Tibial nerve (tissue), 4 donors: ENCODE results near the gene FRMD4A. TPM values are rescaled to one million over a fixed set of nuclear protein-coding genes. Genes with fewer than 3 reads are reported as not detected.
"Not testable (repeated sequence)": the region's sequence is repeated elsewhere in the genome, so short reads cannot be mapped to it uniquely, and the experiment has no call there.

Experiments used
- DNase-seq, 2 donors: peaks; one replicate each; pipeline ENCODE4 v3.0.0-alpha.2; 2019; ENCODE audit warnings: low spot score in 2 of 2
- H3K27ac ChIP-seq, 4 donors: fragments of 200-600 bp; sonication (generic) in 3 of 4; one replicate each; pipeline ENCODE4 v1.5.1; 2017 to 2019; ENCODE audit warnings: mild to moderate bottlenecking in 1 of 4
- H3K27me3 ChIP-seq, 2 donors: fragments of 200-600 bp; sonication (generic) in 1 of 2; one replicate each; pipeline versions ENCODE4 v1.5.1 to v1.6.0; 2017 to 2019
- H3K36me3 ChIP-seq, 3 donors: fragments of 200-600 bp; sonication (generic); one replicate each; pipeline ENCODE4 v1.5.1; 2018 to 2019
- H3K4me1 ChIP-seq, 4 donors: fragments of 200-600 bp; sonication (generic) in 3 of 4; one replicate each; pipeline ENCODE4 v1.5.1; 2017 to 2019
- H3K4me3 ChIP-seq, 4 donors: fragments of 200-600 bp; sonication (generic) in 3 of 4; one replicate each; pipeline ENCODE4 v1.5.1; 2017 to 2019; ENCODE audit warnings: mild to moderate bottlenecking in 1 of 4, moderate library complexity in 1 of 4
- H3K9me3 ChIP-seq, 4 donors: fragments of 200-600 bp; sonication (generic) in 3 of 4; one replicate each; pipeline ENCODE4 v1.5.1; 2017 to 2019
- EP300 ChIP-seq, 2 donors: sonication (generic); formaldehyde crosslinking; IDR thresholded peaks; one replicate each; pipeline ENCODE4 v1.6.1; 2017; ENCODE audit warnings: antibody characterized with exemption in 2 of 2, mild to moderate bottlenecking in 1 of 2
- POLR2A ChIP-seq, 2 donors: fragments of 450-650 bp; IDR thresholded peaks; one replicate each; pipeline ENCODE4 v1.6.1; 2017; ENCODE audit warnings: antibody characterized with exemption in 2 of 2, mild to moderate bottlenecking in 2 of 2, moderate library complexity in 2 of 2
- WGBS, 2 donors: methylation state at CpG; one replicate each; pipeline ENCODE4 v1.1.5; 2018; 5-methylcytosine and 5-hydroxymethylcytosine counted together
- total RNA-seq, 4 donors: library from RNA; depleted of rRNA; stranded (reverse); fragments of >200 nt; gene quantifications; one replicate each; pipeline ENCODE4 v1.1.0, GENCODE V29; 2016
- TF ChIP-seq, protein P1 (sequence below), 5 experiments: fragments of 200-600 bp in 3 of 5; fragments of 450-650 bp in 2 of 5; sonication (generic) in 3 of 5; IDR thresholded peaks; one replicate each; pipeline ENCODE4 v1.5.1; 2016 to 2019; ENCODE audit warnings: antibody characterized with exemption in 5 of 5, mild to moderate bottlenecking in 3 of 5, moderate library complexity in 2 of 5

Gene FRMD4A
- total RNA-seq, 4 donors from 2014 or later, result 39.8 to 89.7 (median 53.9) TPM

DNA sequence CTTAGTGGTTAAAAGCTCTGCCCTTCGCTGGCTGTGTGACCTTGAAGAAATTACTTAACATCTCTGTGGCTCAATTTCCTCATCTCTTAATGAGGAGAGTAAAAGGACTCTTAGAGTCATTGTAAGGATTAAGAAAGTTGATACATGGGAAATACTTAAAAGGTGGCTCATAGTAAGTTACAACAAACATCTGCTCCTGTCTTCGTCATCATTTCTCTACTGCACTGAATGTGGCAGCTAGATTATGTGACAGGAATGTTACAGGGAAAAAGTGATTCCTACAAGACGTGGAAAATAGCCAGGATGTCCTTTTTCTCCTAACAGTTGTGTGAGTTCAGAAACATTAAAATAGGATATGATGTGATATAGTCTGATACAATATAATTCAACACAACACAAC, 184.7 kb downstream of the FRMD4A start:
- Histone ChIP-seq H3K4me1 (no peaks in the 10 kb centered on the region), H3K27me3 (no peaks in the 10 kb centered on the region), H3K36me3 (no peaks in the 10 kb centered on the region), H3K27ac (no peak overlapping the region), H3K4me3 (no peak overlapping the region), H3K9me3 (no peaks in the 10 kb centered on the region)
- DNase-seq, result no peak
- WGBS, 2 donors, result 87 to 89% methylated on average over 3 of the region's 3 CpGs
- TF ChIP-seq POLR2A (IDR thresholded peaks at IDR 0.05) (no peak), EP300 (IDR thresholded peaks at IDR 0.05) (no peak)
- TF ChIP-seq, protein P1, sequence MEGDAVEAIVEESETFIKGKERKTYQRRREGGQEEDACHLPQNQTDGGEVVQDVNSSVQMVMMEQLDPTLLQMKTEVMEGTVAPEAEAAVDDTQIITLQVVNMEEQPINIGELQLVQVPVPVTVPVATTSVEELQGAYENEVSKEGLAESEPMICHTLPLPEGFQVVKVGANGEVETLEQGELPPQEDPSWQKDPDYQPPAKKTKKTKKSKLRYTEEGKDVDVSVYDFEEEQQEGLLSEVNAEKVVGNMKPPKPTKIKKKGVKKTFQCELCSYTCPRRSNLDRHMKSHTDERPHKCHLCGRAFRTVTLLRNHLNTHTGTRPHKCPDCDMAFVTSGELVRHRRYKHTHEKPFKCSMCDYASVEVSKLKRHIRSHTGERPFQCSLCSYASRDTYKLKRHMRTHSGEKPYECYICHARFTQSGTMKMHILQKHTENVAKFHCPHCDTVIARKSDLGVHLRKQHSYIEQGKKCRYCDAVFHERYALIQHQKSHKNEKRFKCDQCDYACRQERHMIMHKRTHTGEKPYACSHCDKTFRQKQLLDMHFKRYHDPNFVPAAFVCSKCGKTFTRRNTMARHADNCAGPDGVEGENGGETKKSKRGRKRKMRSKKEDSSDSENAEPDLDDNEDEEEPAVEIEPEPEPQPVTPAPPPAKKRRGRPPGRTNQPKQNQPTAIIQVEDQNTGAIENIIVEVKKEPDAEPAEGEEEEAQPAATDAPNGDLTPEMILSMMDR (IDR thresholded peaks at IDR 0.05), result no peak

DNA sequence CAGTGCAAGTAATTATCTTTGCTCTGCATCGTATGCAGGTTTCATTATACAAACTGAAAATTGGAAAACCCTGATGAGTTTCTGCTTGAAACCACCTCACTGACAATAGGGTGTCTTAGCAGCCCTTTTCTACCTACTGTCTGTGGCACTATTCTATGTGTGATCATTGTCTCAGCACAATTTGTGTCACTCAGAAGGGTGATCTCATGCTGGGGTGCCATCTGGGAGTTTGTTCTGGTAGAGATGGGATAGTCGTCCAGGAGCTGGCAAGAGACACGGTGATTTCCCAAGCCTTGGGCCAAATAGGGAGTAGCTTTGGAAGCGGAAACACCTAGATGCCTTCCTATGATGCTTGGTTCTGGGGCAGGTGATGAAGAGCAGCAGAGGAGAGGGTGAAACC, 186.3 kb downstream of the FRMD4A start:
- WGBS, 2 donors, result 82 to 85% methylated on average over 4 of the region's 4 CpGs
- H3K27ac ChIP-seq, result no peak overlapping the region
- DNase-seq, result no peak
- no peak overlapping the region for H3K4me3 ChIP-seq
- no peaks in the 10 kb centered on the region for H3K36me3 ChIP-seq
- no peaks in the 10 kb centered on the region for H3K9me3 ChIP-seq
- H3K4me1 ChIP-seq, result no peaks in the 10 kb centered on the region
- no peaks in the 10 kb centered on the region for H3K27me3 ChIP-seq
- no peak for TF ChIP-seq POLR2A (IDR thresholded peaks at IDR 0.05)
- no peak for TF ChIP-seq EP300 (IDR thresholded peaks at IDR 0.05)
- TF ChIP-seq, protein P1 (IDR thresholded peaks at IDR 0.05), result no peak

- no peak for DNase-seq
- Histone ChIP-seq H3K4me3 (no peak overlapping the region), H3K27me3 (no peaks in the 10 kb centered on the region), H3K27ac (no peak overlapping the region), H3K36me3 (no peaks in the 10 kb centered on the region), H3K4me1 (no peaks in the 10 kb centered on the region), H3K9me3 (no peaks in the 10 kb centered on the region)
- TF ChIP-seq, protein P1 (IDR thresholded peaks at IDR 0.05), result no peak
- no peak for TF ChIP-seq POLR2A (IDR thresholded peaks at IDR 0.05)
- no peak for TF ChIP-seq EP300 (IDR thresholded peaks at IDR 0.05)
- WGBS, 2 donors, result 84 to 90% methylated on average over 4 of the region's 4 CpGs
Measured at GRCh38 chr10:14142606-14143250, 188.0 kb downstream of the FRMD4A start.

- no peaks in the 10 kb centered on the region for H3K27me3 ChIP-seq
- TF ChIP-seq, protein P1 (IDR thresholded peaks at IDR 0.05), result no peak
- TF ChIP-seq EP300 (IDR thresholded peaks at IDR 0.05) (no peak), POLR2A (IDR thresholded peaks at IDR 0.05) (no peak)
- DNase-seq, result no peak
- 82 to 90% methylated on average over 5 of the region's 5 CpGs for WGBS, 2 donors
- no peaks in the 10 kb centered on the region for H3K36me3 ChIP-seq
- no peak overlapping the region for H3K4me3 ChIP-seq
- no peak overlapping the region for H3K27ac ChIP-seq
- H3K4me1 ChIP-seq, result no peaks in the 10 kb centered on the region
- H3K9me3 ChIP-seq, result no peaks in the 10 kb centered on the region
Measured at GRCh38 chr10:14141283-14141682, 189.4 kb downstream of the FRMD4A start.

- WGBS, 2 donors, result 95 to 98% methylated on average over 3 of the region's 3 CpGs
- H3K9me3 ChIP-seq, result no peaks in the 10 kb centered on the region
- H3K4me3 ChIP-seq, result no peak overlapping the region
- no peaks in the 10 kb centered on the region for H3K4me1 ChIP-seq
- H3K36me3 ChIP-seq, result no peaks in the 10 kb centered on the region
- H3K27me3 ChIP-seq, result no peaks in the 10 kb centered on the region
- H3K27ac ChIP-seq, result no peak overlapping the region
- DNase-seq, result no peak
- TF ChIP-seq EP300 (IDR thresholded peaks at IDR 0.05), result no peak
- TF ChIP-seq POLR2A (IDR thresholded peaks at IDR 0.05), result no peak
- TF ChIP-seq, protein P1 (IDR thresholded peaks at IDR 0.05), result no peak
Measured at GRCh38 chr10:14137391-14137790, 193.3 kb downstream of the FRMD4A start.

DNA sequence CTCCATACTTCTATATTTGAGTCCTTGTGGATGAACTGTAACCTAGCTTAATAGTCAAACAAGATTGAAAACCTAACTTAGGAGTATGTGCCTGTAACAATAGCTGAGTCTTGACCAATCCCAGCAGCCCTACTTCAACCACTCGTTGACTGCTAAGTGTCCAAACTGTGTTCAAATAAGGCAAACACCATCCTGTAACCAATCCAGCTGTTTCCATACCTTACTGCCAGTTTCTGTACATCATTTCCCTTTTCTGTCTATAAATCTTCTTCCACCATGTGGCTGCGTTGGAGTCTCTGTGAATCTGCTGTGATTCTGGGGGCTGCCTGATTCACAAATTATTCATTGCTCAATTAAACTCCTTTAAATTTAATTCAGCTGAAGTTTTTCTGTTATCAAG, 195.5 kb downstream of the FRMD4A start:
- H3K36me3 ChIP-seq, result not testable (repeated sequence)

More for the DNA sequence above, 195.5 kb downstream of the FRMD4A start:
- H3K9me3 ChIP-seq, H3K4me3 ChIP-seq, H3K27me3 ChIP-seq, H3K4me1 ChIP-seq, H3K27ac ChIP-seq, DNase-seq: not testable (repeated sequence)
- WGBS, 2 donors, result 58 to 69% methylated on average over 2 of the region's 2 CpGs
